HuH-7.5 (cell line): ENCODE results near the gene SERPINA3.
A peak's percentile ranks its signal among the peaks of the same experiment; 100 is the strongest.
"Not testable (repeated sequence)": the region's sequence is repeated elsewhere in the genome, so short reads cannot be mapped to it uniquely, and the experiment has no call there.

ENCODE experiments used
- DNase-seq: peaks from one replicate; pipeline ENCODE4 v3.0.0; 2011; ENCODE audit warnings: low spot score

The SERPINA3 gene

DNA sequence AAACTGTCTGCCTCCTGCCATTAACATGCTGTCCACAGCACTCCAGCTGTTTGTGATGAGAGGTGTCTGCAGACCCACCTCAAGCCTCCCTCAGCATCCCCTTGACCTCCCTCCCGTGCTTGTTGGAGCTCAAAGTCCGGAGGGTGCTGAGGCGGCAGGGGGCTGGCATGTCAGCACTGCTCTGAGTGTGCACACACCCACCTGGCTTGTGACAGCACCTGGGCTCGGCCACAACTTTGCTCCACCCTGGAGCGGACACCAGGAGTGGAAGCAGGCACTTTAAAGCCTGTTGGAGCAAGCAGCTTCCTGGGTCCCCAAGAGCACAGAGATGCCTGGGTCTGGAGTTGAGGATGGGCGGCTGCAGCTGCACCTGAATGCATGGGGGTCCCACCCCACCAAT, 20.9 kb downstream of the SERPINA3 start:
- no peak for DNase-seq

DNA sequence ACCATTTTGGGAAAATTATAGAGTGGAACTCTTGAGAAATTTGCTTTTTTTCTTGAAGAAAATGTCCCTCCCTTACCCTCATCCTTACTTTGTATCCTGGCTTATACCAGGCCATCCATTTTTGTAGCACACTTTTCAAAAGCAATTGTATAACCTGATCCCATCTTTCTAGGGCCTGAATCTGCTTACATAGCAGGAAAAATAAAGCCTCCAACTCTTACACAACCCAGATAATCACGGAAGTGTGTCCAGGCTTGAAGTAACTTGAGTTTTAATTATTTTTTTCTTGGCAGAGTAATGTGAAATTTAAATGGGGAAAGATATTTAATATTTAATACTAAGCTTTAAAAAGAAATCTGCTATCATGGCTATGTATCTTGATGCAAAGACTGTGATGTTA, 23.0 kb downstream of the SERPINA3 start:
- no peak for DNase-seq

DNA sequence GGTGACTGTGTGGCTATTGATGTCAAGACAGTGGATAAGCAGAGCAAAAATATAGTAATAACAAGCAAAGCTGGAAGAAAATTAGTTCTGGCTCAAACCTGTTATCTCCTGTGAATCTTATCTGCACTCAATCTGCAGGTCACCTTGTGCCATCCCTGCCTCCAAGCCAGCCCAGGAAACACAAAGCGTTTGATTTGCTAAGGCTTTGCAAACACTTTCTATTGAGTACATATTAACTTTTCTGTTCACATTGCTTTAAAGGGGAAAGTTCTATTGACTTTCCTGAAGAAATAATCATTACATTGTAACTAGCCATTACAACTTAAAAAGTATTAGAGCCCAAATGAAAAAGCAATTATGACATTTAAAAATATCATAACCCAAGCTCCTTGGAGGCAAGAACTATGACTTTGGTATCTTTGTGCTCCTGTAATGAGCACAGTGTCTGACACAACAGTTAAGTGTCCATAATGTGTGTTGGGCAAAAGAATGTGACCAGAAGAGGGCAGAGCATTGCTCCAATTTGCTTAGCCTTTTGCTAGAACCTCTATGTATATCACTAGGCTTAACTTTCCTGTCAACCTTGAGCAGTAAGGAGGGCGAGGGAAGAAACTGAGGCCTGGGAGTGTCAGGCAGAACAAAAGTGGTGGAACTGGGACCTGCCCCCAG, 24.7 kb downstream of the SERPINA3 start:
- DNase-seq, result peak; percentile 38

DNA sequence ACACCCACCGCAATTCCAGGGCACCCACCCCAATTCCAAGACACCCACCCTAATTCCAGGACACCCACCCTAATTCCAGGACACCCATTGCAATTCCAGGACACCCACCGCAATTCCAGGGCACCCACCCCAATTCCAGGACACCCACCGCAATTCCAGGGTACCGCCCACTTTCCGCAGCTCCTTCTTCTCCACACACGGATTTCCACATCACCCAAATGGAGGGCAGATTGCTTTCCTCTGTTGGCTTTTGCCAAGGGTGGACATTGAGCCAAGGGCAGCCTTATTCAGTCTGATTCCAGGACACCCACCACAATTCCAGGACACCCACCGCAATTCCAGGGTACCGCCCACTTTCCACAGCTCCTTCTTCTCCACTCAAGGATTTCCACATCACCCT, 25.6 kb downstream of the SERPINA3 start:
- not testable (repeated sequence) for DNase-seq

DNA sequence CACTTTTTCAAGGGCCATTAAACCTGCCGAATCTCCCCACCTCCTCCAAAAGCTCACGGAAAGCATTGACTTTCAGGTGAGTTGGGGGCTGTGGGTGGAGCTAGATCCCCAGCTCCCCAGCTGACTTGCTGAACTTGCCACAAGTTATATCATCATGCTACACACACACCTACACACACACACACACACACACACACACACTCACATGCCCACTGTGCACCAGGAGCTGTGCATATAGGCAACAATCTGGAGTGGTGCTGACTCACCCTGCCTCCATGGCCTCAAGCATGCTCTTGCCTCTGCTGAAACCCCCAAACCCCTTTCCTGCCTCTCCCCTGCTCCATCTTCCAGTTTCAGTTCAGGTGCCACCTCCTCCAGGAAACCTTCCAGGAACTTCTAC, 26.1 kb downstream of the SERPINA3 start:
- no peak for DNase-seq

DNA sequence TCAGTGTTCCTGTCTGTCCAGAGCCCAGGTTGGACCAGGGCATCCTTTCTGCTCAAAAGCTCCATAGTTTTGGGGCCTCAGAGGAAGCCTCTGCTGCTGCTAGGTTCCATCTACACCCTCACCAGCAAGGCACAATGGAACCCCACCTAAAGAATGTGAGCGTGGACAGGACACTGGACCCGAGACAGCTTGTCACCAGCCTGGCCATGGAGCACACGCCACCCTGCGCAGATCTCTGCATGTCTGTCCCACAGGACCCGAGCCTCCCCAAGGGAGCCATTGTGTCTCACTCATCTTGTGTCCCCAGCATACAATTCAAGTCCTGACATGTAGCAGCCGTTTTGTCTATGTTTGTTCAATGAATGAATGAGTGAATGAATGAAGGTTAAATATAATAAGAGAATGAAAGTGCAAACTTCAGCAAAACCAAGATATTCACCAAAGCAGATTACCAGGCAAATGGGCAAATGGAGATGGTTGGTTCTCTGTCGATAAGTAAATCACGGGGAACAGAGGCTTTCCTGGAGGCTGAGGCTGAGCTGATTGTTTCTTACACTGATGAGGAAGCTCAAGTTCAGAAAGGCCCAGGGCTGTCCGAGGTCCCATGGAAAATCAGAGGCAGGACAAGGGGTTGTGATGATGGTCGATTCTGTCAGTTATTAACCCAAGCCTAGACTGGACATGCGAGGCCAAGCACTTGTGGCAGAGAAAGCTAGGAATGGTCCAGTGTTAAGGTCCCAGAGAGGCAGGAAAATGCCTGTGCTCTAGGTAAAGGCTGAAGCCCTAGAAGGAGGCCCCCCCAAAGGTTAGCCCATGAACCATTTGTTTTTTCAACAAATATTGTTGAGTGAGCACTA, 27.0 kb downstream of the SERPINA3 start:
- DNase-seq, result peak; percentile 27

DNA sequence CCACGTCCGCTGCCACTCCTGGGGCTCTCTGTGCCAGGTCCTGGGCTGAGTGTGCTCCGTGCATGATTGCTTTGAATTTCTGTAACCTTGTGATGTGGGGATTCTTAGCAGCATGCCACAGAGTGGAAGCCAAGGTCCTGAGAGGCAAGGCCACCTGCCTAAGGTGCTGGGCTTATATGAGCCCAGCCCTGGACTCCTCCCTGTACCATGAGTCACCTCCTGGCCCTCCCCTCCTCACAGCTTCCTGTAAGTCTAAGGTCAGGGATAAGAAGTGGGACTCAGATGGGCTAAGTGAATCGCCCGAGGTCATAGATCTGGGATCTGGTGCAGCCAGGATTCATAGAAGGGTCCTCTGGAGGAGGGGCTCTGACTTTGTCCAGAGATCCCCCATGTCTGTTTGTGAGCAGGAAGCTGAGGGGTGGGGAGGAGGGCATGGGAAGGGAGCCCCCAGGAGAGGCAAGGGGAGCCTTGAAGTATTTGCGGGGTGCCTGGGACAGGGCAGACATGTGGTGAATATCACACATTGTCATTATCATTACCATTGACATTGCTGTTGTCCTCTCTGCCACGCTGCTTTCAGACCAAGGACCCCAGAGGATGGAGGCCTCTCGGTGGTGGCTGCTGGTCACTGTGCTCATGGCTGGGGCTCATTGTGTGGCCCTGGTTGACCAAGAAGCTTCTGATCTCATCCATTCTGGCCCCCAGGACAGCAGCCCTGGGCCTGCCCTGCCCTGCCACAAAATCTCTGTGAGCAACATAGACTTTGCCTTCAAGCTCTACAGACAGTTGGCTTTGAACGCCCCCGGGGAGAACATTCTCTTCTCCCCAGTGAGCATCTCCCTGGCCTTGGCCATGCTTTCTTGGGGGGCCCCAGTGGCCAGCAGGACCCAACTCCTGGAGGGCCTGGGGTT, 28.8 kb downstream of the SERPINA3 start:
- no peak for DNase-seq

DNA sequence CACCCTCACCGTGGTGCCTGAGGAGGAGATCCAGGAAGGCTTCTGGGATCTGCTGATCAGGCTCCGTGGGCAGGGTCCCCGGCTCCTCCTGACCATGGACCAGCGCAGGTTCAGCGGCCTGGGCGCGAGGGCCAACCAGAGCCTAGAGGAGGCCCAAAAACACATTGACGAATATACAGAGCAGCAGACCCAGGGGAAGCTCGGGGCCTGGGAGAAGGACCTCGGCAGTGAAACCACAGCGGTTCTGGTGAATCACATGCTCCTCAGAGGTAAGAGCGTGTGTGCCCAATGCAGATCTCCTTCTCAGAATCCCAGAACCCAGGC, 29.4 kb downstream of the SERPINA3 start:
- DNase-seq, result no peak

DNA sequence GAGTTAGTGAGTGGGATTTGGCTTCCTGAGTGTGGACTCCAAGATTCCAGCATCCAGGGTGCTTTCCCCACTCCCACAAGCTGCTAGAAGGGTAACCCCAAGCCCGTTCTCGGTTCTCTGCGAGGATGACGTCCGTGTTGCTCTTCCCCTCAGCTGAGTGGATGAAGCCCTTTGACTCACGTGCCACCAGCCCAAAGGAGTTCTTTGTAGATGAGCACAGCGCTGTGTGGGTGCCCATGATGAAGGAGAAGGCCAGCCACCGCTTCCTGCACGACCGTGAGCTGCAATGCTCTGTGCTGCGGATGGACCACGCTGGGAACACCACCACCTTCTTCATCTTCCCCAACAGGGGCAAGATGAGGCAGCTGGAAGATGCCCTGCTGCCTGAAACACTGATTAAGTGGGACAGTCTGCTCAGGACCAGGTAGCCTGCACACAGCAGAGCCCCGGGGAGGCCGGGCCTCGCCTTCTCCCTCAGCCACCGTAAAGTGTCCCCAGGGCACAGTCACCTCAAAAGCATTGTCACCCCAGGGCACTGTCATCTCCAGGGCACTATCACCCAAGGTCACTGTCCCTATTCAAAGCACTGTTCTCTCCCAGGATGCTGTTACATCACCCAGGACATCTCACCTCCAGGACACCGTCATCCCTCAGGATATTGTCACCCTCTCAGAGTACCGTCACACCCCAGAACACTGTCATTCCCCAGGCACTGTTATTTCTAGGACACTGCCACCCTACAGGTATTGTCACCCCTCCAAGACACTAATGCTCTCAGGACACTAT, 31.3 kb downstream of the SERPINA3 start:
- no peak for DNase-seq

DNA sequence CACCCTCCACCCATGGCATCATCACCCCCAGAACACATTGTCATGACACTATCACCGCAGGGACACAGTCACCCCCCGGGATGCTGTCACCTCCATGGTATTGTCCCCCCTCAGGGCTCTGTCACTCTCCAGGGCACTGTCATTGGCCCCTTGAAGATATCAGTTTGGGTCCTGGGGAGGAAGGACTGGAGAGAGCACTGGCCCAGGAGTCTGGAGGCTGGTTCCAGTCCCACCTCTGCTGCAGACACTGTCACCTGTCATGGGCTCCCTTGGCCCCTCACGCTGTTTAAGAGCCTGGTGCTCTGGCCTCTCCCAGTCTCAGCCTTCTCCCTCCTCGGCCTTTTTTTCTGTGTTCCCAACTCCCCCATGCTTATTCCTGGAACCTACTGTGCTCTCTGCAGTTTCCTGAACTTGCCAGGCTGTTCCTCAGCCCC, 31.9 kb downstream of the SERPINA3 start:
- no peak for DNase-seq

DNA sequence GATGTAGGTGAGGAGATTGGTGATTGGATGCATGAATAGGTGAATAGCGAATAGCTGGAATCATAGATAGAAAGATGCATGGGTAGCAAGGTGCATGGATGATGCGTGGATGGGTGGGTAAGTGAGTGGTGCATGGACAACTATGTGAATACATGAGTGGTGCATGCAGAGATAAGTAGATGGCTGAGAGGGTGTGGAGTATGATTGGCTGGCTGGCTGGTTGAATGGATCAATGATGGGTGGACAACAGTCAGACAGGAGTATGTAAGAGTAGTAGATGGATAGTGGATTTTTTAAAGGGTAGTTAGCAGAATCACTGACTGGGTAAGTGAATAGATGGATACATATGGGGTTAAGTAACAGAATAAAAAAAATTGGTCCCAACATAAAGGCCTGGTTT, 33.9 kb downstream of the SERPINA3 start:
- no peak for DNase-seq

DNA sequence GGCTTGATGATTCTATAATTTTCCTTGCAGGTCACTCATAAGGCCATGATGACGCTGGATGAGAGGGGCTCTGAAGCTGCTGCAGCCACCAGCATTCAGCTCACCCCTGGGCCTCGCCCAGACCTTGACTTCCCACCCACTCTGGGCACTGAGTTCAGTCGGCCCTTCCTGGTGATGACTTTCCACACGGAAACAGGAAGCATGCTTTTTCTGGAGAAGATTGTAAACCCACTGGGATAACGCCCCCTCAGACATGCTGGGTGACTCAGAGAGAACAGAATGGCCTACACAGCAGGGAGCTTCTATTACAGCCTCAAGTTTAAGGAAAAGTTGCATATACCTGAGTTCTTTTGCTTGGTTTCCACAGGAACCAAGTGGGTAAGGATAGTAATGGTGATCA, 34.3 kb downstream of the SERPINA3 start:
- no peak for DNase-seq

DNA sequence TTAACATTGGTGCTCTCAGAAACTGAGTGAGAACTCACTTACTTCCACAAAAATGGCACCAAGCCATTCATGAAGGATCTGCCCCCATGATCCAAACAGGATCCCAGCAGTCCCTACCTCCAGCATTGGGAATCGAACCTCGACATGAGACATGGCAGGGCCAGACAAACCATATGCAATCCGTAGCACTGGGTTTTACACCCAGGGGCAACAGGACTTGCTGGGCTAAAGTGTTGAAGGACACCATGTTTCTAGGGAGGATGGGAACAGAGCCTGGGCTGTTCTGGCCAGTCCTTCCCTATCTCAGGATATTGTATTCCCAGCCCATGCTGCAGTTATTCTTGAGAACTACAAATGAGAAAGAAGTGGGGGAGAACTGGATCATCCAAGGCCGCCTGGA, 36.6 kb downstream of the SERPINA3 start:
- DNase-seq, result no peak

DNA sequence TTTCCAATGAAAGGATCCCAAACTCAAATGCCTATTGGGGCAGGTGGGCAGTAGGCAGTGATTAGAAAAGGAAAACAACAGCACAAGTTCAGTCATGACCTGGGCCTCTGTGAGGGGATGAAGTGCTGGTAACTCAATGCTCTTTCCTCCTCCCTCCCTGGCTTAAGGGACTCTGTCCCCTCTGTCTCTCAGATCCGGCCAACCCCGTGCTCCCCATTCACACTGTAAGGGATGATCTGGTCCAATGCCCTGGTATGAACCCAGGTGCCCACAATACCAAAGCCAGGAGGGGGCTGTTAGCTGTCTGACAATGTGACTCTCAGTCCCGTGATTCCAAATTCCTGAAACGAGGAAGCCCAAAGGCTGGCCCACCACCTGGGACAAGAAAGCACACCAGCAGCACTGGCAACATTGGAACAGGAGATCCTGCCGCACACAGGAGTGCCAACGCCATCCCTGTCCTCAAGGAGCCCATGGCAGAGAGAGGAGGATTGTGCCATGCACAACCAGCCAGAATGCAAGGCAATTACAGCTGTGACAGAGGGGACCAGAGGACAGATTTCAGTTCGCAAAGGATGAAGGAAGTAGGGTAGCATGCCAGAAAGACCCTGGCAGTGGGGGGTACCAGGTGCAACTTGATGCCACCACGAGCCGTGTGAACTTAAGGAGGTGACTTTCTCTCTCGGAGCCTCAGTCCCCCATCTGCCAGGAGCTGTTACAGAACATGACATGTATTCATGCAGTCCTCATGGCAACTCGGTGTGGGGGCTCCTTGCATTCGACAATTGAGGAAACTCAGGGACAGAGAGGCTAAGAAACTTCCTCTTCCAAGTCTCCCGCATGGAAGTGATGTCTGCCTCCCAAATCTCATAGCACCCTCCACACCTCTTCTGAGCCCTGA, 37.6 kb downstream of the SERPINA3 start:
- DNase-seq, result no peak

DNA sequence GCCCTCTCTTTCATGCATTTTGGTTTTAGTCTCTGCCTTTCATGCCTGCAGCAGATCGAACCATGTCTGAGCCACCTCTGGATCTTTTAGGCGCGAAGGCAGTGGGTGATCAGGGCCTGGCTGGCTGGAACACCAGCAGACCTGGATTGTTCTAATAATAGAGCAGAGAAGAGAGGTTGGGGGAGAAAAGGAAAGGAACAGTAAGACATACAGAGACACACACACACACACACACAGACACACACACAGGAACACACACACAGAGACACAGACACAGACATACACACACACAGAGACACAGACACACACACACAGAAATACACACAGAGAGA, 38.2 kb downstream of the SERPINA3 start:
- DNase-seq, result no peak

DNA sequence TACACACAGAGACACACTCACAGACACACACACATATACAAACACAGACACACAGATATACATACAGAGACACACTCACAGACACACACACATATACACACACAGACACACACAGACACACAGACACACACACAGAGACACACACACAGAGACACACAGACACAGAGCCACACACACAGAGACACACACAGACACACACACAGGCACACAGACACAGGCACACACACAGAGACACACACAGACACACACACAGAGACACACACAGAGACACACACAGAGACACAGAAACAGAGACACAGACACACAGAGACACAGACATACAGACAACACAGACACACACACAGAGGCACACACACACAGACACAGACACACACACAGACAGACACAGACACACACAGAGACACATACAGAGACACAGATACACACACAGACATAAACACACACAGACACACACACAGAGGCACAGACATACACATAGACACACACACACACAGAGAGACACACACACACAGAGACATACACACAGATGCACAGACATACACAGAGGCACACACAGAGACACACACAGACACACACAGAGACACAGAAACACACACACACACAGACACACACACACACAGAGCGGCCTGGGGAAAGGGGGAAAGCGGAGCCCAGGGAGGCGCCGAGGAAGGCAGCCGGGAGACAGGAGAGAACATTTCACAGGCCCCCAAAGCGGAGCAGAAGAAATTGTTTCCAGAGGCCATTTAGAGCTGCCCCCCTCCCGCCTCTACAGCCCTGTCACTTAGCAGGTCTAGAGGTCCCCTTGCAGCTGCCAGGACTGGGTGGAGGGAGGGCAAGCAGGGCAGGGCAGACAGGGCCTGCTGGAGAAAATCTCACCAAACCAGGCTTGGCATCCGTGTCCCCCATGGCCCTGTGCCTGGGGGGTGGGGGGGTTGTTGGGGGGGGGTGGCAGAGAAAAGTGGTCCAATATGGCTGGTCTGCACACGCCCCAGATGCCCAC, 38.9 kb downstream of the SERPINA3 start:
- DNase-seq, result no peak

DNA sequence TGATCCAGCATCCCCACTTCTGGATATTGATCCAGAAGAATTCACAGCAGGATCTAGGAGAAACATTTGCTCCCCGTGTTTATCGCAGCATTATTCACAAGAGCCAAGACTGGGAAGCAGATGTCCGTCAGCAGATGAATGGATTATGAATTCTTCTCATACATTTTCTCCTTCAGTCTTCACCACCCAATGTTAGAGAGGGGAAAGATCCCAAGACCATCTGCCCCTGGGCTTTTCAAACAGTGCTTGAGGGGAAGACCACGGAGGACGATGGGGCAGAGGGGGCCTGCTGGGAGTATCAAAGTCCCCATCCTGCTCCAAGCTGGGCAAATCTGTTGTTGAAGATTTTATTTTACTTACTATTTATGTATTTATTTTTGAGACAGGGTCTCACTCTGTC, 41.1 kb downstream of the SERPINA3 start:
- no peak for DNase-seq

DNA sequence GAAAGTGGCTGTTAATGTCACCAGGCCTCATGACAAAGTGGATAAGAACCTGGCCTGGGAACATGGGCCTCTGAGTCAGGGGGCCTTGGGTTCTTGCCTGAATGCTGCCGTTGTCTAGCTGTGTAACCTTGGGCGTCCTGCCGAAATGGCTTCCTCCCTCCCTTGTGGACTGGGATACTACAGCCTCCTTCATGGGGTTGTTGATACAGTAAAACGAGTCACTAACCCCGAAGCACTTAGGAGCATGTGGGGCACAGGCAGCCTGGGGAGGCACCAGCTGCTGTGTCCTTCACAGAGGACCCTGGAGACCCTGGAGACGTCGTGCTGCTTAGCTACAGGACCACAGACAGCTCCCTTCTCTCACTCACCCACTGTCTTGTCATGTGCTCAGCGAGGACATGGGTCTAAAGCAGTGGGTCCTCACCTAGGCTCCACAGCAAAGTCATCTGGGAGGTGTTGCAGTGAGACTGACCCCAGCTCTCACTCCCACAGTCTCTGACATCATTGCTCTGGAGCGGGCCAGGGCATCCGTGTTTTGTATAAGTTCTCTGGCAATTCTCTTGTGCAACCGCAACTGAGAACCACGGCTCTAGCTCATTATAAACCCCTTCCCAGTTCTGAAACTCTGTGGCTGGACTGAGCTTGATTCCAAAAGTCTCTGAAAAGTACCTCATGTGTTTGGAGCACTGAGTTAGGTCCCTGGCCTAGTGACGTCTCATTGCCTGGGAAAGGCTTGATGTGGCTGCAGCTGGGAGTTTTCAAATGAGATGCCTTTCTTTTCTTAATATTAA, 42.1 kb downstream of the SERPINA3 start:
- no peak for DNase-seq

DNA sequence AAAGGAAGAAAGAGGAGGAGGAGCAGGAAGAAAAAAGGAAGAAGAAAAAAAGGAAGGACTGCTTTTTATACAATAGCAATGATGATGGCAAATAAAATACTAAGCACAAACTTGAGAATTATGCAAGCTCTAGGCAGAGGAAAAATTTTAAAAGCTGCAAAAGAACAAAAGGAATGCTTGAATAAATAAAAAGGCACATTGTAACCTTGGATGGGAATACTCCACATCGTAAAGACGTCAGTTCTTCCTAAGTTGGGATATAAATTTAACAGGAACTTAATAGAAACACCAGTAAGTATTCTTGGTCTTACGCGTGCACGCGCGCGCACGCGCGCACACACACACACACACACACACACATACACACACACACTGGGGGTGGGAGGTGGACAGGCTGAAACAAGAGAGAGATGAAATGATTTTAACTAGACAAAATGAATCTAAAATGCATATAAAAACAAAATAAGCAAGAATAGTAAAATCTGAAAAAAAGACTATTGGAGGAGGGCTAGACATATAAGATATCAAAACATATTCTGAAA, 43.0 kb downstream of the SERPINA3 start:
- DNase-seq, result no peak
